HL-60 (cell line): ENCODE measurements around the gene TRO.

ENCODE experiments used
- GABPA ChIP-seq: IDR thresholded peaks from 2 replicates; pipeline ENCODE4 v1.6.1; 2012; ENCODE audit warnings: low read depth
- POLR2AphosphoS5 ChIP-seq: IDR thresholded peaks from 2 replicates; pipeline ENCODE4 v1.6.1; 2012; ENCODE audit warnings: low read depth
- SPI1 ChIP-seq: IDR thresholded peaks from 2 replicates; pipeline ENCODE4 v1.6.1; 2012; ENCODE audit warnings: low read depth, mild to moderate bottlenecking, borderline replicate concordance
- TF ChIP-seq, protein P1 (sequence below): IDR thresholded peaks from one replicate; pipeline ENCODE4 v1.5.1; 2011; ENCODE audit warnings: low read length, control low read depth, inconsistent platforms; ENCODE audit not compliant: insufficient read depth
- TF ChIP-seq, protein P2 (sequence below): IDR thresholded peaks from 2 replicates; pipeline ENCODE4 v1.6.1; 2012; ENCODE audit warnings: low read depth; ENCODE audit not compliant: insufficient replicate concordance

DNA sequence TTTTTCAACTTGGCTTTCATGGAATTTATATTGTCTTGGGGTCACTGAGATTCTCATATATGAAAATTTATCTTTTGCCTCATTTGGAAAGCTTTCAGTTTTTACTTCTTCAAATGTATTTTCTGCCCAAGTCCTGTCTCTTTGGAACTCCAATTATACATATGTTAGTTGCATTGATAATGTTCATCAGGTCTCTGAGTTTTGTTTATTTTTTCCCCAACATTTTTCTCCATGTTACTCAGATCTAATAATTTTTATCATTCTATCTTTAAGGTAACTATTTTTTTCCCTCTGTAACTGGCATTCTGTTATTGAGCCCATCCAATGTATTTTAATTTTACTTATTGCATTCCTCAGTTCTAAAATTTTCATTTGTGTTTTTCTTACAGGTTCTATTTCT lies 10.7 kb upstream of the TRO start:
- TF ChIP-seq POLR2AphosphoS5 (no peak), SPI1 (no peak), GABPA (no peak)
- TF ChIP-seq, protein P1, sequence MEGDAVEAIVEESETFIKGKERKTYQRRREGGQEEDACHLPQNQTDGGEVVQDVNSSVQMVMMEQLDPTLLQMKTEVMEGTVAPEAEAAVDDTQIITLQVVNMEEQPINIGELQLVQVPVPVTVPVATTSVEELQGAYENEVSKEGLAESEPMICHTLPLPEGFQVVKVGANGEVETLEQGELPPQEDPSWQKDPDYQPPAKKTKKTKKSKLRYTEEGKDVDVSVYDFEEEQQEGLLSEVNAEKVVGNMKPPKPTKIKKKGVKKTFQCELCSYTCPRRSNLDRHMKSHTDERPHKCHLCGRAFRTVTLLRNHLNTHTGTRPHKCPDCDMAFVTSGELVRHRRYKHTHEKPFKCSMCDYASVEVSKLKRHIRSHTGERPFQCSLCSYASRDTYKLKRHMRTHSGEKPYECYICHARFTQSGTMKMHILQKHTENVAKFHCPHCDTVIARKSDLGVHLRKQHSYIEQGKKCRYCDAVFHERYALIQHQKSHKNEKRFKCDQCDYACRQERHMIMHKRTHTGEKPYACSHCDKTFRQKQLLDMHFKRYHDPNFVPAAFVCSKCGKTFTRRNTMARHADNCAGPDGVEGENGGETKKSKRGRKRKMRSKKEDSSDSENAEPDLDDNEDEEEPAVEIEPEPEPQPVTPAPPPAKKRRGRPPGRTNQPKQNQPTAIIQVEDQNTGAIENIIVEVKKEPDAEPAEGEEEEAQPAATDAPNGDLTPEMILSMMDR: no peak
- TF ChIP-seq, protein P2, sequence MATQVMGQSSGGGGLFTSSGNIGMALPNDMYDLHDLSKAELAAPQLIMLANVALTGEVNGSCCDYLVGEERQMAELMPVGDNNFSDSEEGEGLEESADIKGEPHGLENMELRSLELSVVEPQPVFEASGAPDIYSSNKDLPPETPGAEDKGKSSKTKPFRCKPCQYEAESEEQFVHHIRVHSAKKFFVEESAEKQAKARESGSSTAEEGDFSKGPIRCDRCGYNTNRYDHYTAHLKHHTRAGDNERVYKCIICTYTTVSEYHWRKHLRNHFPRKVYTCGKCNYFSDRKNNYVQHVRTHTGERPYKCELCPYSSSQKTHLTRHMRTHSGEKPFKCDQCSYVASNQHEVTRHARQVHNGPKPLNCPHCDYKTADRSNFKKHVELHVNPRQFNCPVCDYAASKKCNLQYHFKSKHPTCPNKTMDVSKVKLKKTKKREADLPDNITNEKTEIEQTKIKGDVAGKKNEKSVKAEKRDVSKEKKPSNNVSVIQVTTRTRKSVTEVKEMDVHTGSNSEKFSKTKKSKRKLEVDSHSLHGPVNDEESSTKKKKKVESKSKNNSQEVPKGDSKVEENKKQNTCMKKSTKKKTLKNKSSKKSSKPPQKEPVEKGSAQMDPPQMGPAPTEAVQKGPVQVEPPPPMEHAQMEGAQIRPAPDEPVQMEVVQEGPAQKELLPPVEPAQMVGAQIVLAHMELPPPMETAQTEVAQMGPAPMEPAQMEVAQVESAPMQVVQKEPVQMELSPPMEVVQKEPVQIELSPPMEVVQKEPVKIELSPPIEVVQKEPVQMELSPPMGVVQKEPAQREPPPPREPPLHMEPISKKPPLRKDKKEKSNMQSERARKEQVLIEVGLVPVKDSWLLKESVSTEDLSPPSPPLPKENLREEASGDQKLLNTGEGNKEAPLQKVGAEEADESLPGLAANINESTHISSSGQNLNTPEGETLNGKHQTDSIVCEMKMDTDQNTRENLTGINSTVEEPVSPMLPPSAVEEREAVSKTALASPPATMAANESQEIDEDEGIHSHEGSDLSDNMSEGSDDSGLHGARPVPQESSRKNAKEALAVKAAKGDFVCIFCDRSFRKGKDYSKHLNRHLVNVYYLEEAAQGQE: no peak
